ENCODE results near the gene RAPSN.

Gene RAPSN

DNA sequence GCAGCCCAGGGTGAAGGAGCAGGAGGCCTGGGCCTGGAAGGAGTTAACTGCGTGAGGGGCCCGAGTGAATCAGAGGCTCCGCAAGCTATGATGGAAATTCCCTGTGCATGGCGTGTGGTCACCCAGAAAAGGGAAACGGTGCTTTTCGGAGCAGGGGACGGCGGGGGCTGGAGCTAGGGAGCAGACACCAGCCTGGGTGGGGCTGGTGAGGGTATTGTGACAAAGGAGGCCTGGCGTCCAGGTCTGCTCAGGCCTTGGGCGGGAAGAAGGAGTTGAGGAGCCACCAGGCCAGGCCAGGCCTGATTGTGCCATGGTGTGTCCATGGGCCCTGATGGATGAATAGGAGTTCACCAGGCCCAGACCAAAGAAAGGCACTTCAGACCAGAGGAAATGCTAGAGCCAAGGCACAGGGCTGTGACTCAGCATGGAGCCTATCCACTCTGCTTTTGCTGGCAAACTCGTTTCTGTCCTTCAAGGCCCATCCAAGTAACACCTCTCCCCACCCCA, 57.8 kb downstream of the RAPSN start:
- no peak for DNase-seq (ENCODE audit: low read depth)
- TF ChIP-seq, protein P1, sequence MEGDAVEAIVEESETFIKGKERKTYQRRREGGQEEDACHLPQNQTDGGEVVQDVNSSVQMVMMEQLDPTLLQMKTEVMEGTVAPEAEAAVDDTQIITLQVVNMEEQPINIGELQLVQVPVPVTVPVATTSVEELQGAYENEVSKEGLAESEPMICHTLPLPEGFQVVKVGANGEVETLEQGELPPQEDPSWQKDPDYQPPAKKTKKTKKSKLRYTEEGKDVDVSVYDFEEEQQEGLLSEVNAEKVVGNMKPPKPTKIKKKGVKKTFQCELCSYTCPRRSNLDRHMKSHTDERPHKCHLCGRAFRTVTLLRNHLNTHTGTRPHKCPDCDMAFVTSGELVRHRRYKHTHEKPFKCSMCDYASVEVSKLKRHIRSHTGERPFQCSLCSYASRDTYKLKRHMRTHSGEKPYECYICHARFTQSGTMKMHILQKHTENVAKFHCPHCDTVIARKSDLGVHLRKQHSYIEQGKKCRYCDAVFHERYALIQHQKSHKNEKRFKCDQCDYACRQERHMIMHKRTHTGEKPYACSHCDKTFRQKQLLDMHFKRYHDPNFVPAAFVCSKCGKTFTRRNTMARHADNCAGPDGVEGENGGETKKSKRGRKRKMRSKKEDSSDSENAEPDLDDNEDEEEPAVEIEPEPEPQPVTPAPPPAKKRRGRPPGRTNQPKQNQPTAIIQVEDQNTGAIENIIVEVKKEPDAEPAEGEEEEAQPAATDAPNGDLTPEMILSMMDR (IDR thresholded peaks at IDR 0.05; ENCODE audit: low read depth, low read length, missing control alignments), result no peak

DNA sequence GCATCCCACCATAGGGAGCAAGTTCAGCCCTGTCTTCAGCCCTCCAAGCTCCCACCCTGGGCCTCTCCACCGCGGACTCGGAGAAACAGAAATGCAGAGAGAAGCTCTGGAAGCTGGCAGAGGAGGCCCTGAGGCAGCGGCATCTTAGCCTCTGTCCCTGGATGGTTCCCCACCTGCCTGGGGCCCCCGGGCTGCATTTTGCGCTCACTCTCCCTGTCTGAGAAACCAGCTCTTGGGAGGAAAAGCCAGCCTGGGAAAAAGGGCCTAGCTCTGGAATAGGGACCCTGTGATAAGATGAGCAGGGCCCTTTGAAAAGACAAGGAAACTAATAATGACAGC, 58.5 kb downstream of the RAPSN start:
- no peak overlapping the region for H3K4me3 ChIP-seq (ENCODE audit: low read depth, low read length)
- TF ChIP-seq, protein P1 (IDR thresholded peaks at IDR 0.05; ENCODE audit: low read depth, low read length, missing control alignments), result no peak
- no peak for DNase-seq (ENCODE audit: low read depth)

More for the DNA sequence above, 57.8 kb downstream of the RAPSN start:
- H3K4me3 ChIP-seq (ENCODE audit: low read depth, low read length), result no peak overlapping the region

DNA sequence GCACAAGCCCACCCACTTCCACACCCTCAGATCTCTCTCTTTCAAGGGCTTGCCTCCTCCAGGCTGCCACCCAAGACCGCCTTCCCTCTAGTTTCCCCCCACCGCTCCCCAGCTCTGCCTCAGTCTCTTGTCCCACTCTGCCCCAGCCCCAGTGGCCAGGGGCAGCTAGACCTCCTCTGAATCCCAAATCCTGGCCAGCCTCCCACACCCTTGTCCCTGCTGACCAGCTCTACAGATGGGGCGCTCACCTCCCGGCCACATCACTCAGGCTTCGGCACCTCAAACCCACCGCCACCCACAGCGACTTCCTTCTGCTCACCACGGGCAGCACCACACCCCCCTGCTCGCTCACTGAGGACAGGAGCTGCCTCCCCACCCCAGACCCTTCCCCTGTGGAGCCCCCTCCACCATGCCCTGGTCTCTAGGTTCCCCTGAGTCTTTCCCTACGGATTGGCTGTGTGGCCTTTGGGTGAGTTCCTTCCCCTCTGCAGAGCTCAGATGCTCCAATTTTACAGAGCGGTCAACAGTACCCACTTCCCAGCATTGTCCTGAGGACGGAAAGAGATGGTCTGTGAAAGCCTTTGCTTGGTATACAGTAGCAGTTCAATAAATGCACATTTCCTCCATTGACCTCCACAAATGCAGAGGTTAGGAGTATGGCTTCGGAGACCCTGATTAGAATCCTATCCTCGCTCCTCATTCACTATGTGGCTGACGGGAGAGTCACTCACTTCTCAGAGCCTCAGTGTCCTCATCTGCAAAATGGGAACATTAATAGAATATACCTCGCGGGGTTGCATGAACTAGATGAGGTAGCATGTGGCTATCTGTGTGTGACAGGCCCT, 59.1 kb downstream of the RAPSN start:
- TF ChIP-seq, protein P1 (IDR thresholded peaks at IDR 0.05; ENCODE audit: low read depth, low read length, missing control alignments), result no peak
- no peak overlapping the region for H3K4me3 ChIP-seq (ENCODE audit: low read depth, low read length)
- DNase-seq (ENCODE audit: low read depth), result no peak

DNA sequence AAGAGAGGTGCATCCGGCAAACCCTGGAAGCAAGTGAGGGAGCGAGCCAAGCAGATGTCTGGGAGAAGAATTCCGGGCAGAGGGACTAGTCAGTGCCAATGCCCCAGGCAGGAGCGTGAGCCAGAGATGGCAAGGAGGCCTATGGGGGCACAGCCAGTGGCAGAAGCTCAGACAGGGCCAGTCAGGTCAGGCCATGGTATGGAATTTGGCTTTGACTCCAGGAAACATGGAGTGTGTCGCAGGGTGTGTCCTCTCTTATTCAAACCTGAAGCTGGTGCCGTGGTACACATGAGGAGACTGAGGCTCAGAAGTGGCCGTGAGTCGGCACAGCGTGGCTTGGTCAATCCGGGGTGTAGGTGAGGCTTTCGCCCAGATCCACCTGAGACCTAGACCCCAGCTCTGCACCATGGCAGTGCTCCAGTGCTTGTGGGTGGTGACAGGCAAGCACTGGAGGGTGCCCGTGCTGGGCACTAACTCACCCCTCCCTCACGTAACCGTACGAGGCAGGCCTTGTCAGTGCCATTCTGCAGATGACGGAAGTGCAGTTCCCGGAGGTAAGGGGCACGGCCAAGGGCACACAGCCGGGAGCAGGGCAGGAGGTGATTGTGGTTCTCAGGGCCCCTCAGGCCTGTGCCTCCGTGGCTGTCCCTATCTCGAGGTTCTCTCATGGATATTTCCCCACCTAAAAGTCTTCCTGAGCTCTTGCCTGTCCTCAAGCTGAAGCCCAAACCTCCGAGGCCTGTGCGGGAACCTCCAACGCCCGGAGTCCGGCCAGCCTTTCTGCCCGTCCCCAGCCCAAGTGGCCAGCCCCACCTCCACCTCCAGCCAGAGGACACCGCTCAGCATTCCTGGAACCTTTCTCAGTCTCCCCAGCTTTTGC, 60.0 kb downstream of the RAPSN start:
- no peak for DNase-seq (ENCODE audit: low read depth)
- H3K4me3 ChIP-seq (ENCODE audit: low read depth, low read length), result no peak overlapping the region
- TF ChIP-seq, protein P1 (IDR thresholded peaks at IDR 0.05; ENCODE audit: low read depth, low read length, missing control alignments), result no peak

DNA sequence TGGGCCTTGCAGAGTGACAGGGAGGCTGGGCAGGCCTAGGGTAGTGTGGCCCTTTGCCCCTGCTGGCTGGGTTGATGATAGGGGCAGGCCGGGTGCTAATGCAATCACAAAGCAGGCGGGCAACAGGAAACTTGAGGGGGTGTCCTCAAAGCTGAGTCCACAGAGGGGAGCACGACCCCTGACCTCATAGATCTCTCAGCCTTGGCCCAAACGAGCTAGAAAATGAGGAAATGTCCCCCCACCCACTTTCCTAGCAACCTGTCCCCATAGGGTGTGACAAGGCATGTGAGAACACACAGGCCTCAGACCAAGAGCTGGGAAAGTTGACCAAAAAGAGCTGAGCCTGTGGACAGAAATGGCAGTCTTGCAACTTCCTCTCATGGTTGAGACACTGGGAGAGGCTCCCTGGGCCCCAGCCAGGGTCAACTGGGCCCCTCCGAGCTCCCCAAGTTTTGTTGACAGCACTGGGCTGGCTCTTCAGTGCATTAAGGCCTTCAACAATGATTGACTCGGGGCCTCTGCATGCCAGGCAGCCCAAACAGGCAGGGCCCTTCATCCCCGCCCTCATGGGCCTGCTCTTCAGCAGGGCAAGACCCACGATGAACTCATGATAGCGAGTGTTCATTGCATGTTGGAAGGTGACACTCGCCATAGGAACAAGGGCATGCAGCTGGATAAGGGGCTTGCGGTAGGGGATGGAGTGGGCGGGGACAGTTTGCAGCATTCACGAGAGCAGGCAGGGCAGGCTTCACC, 60.8 kb downstream of the RAPSN start:
- TF ChIP-seq, protein P1 (IDR thresholded peaks at IDR 0.05; ENCODE audit: low read depth, low read length, missing control alignments), result no peak
- DNase-seq (ENCODE audit: low read depth), result no peak
- H3K4me3 ChIP-seq (ENCODE audit: low read depth, low read length), result no peak overlapping the region
